Keratinocyte (primary cell): ENCODE data around the gene ALK. TPM values are rescaled to one million over a fixed set of nuclear protein-coding genes. Genes with fewer than 3 reads are reported as not detected.

ENCODE experiments used
- DNase-seq: peaks from one replicate; pipeline ENCODE4 v3.0.0-alpha.2; 2011; ENCODE audit warnings: low read depth, missing footprints, low spot score
- FAIRE-seq: peaks from 2 replicates; lab custom pipeline; 2011; peaks lifted over from hg19 to GRCh38; lab: Jason Lieb, UNC
- H2AFZ ChIP-seq: 2 replicates; pipeline ENCODE4 v1.6.0; 2012; ENCODE audit warnings: low read length, control low read depth, inconsistent platforms; ENCODE audit not compliant: control insufficient read depth
- H3K27ac ChIP-seq: 2 replicates; pipeline ENCODE4 v1.5.1; 2011; ENCODE audit warnings: low read length; ENCODE audit not compliant: control insufficient read depth, insufficient read depth
- H3K27me3 ChIP-seq: 3 replicates; pipeline ENCODE4 v1.6.0; 2011; ENCODE audit warnings: low read length; ENCODE audit not compliant: control insufficient read depth, insufficient read depth; ENCODE audit errors: extremely low read depth
- H3K36me3 ChIP-seq, 2 experiments: 2 replicates in 1 of 2; 3 replicates in 1 of 2; pipeline ENCODE4 v1.5.1; 2011; ENCODE audit warnings: low read length in 2 of 2, mild to moderate bottlenecking in 1 of 2; ENCODE audit not compliant: control insufficient read depth in 2 of 2, insufficient read depth in 2 of 2; ENCODE audit errors: extremely low read depth in 1 of 2
- H3K4me1 ChIP-seq: 3 replicates; pipeline ENCODE4 v1.5.1; 2011; ENCODE audit warnings: low read length; ENCODE audit not compliant: control insufficient read depth, insufficient read depth; ENCODE audit errors: extremely low read depth
- H3K4me2 ChIP-seq: 3 replicates; pipeline ENCODE4 v1.6.0; 2011; ENCODE audit warnings: low read depth, low read length; ENCODE audit not compliant: control insufficient read depth, insufficient read depth; ENCODE audit errors: extremely low read depth
- H3K4me3 ChIP-seq, 3 experiments: fragments of 200-600 bp in 1 of 3; sonication (generic) in 1 of 3; 2 replicates in 2 of 3; 3 replicates in 1 of 3; pipeline ENCODE4 v1.5.1; 2011 to 2016; ENCODE audit warnings: low read length in 3 of 3, mild to moderate bottlenecking in 3 of 3, control low read depth in 2 of 3, inconsistent platforms in 1 of 3, low read depth in 1 of 3, mixed read lengths in 1 of 3, mixed run types in 1 of 3, moderate library complexity in 1 of 3; ENCODE audit not compliant: control insufficient read depth in 2 of 3, insufficient read depth in 2 of 3; ENCODE audit errors: extremely low read depth in 1 of 3
- H3K79me2 ChIP-seq: 2 replicates; pipeline ENCODE4 v1.6.0; 2012; ENCODE audit warnings: low read length; ENCODE audit not compliant: control insufficient read depth, insufficient read depth
- H3K9ac ChIP-seq: 3 replicates; pipeline ENCODE4 v1.6.0; 2011; ENCODE audit warnings: low read length; ENCODE audit not compliant: control insufficient read depth, insufficient read depth; ENCODE audit errors: extremely low read depth
- H3K9me1 ChIP-seq: 3 replicates; pipeline ENCODE4 v1.6.0; 2011; ENCODE audit warnings: low read length; ENCODE audit not compliant: control insufficient read depth, insufficient read depth; ENCODE audit errors: extremely low read depth
- H3K9me3 ChIP-seq: 2 replicates; pipeline ENCODE4 v1.5.1; 2012; ENCODE audit warnings: low read depth, low read length; ENCODE audit not compliant: control insufficient read depth
- H4K20me1 ChIP-seq: 3 replicates; pipeline ENCODE4 v1.6.0; 2011; ENCODE audit warnings: low read length; ENCODE audit not compliant: control insufficient read depth, insufficient read depth; ENCODE audit errors: extremely low read depth
- EZH2 ChIP-seq: IDR thresholded peaks from one replicate; pipeline ENCODE4 v1.6.1; 2012; ENCODE audit warnings: inconsistent platforms, mild to moderate bottlenecking, low read length, moderate library complexity
- dilution Hi-C: fragments of 300-500 bp; cut with MboI; formaldehyde crosslinking; loops from one replicate; pipeline ENCODE4 v1.7.0; 2020; ENCODE audit warnings: low sequenced_read_pairs; ENCODE audit not compliant: extremely low pct_ligation_motif_present
- polyA plus RNA-seq, 5 experiments: library from polyadenylated mRNA; depleted of rRNA in 3 of 5; stranded (reverse) in 3 of 5; stranded (forward) in 1 of 5; unstranded in 1 of 5; fragments of >200 nt; gene quantifications; 1 replicate in 1 of 5; 2 replicates in 3 of 5; 3 replicates in 1 of 5; pipeline versions ENCODE4 v1.2.1 to v1.2.3, GENCODE V29; 2011 to 2012; ENCODE audit warnings: missing spikeins in 2 of 5, low read depth in 1 of 5, low replicate concordance in 1 of 5
- TF ChIP-seq, protein P1 (sequence below), 3 experiments: IDR thresholded peaks in 1 of 3; conservative IDR thresholded peaks in 1 of 3; optimal IDR thresholded peaks in 1 of 3; 2 replicates in 2 of 3; 3 replicates in 1 of 3; pipeline versions ENCODE3 to v1.5.1; 2011; ENCODE audit warnings: low read length in 3 of 3, mild to moderate bottlenecking in 3 of 3, moderate library complexity in 2 of 3, control low read depth in 1 of 3, inconsistent platforms in 1 of 3; ENCODE audit not compliant: insufficient read depth in 2 of 3; ENCODE audit errors: extremely low read depth in 1 of 3

Gene ALK
- polyA plus RNA-seq, 1 donor (not counting 4 experiments of a cell fraction or from before 2014, with no cell fraction given), result not detected

DNA sequence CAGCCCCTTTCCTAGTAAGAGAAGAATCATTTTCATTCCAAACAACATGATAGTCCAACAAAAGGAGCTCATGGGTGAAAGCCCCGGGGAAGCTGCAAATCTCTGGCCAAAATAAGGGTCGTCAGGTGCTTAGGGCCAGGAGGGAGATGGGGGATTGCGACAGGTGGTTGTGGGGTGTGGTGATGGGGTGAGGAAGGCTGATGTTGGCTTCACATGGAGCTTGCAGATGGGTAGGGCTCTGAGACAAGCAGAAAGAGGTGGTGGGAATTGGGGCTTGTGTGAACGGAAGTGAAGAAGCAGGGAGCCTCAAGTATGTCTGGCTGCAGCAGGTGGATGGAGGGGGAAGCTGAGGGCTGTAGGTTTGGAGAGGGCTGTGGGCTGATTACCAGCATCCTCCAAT, 680.0 kb downstream of the ALK start:
- Histone ChIP-seq H2AFZ (no peak overlapping the region), H3K9ac (no peak overlapping the region), H3K36me3 (no peaks in the 10 kb centered on the region), H3K4me2 (no peak overlapping the region), H3K4me1 (no peaks in the 10 kb centered on the region), H3K4me3 (no peak overlapping the region), H3K79me2 (no peaks in the 10 kb centered on the region), H3K27ac (no peak overlapping the region), H4K20me1 (no peaks in the 10 kb centered on the region), H3K27me3 (peaks cover 5% of the 10 kb centered on the region), H3K9me3 (no peaks in the 10 kb centered on the region), H3K9me1 (peaks cover 2% of the 10 kb centered on the region)
- DNase-seq (no peak), FAIRE-seq (no peak)
- TF ChIP-seq, protein P1, sequence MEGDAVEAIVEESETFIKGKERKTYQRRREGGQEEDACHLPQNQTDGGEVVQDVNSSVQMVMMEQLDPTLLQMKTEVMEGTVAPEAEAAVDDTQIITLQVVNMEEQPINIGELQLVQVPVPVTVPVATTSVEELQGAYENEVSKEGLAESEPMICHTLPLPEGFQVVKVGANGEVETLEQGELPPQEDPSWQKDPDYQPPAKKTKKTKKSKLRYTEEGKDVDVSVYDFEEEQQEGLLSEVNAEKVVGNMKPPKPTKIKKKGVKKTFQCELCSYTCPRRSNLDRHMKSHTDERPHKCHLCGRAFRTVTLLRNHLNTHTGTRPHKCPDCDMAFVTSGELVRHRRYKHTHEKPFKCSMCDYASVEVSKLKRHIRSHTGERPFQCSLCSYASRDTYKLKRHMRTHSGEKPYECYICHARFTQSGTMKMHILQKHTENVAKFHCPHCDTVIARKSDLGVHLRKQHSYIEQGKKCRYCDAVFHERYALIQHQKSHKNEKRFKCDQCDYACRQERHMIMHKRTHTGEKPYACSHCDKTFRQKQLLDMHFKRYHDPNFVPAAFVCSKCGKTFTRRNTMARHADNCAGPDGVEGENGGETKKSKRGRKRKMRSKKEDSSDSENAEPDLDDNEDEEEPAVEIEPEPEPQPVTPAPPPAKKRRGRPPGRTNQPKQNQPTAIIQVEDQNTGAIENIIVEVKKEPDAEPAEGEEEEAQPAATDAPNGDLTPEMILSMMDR (optimal IDR thresholded peaks at IDR 0.05 in 1 of 3, IDR thresholded peaks at IDR 0.05 in 1 of 3, conservative IDR thresholded peaks at IDR 0.05 in 1 of 3; ENCODE audit: extremely low read depth in 1 of 3, insufficient read depth in 2 of 3, low read length in 3 of 3), result no peak
- no peak for TF ChIP-seq EZH2
- dilution Hi-C loops, result no loop called here

GRCh38 chr2:29240601-29241000, 680.8 kb downstream of the ALK start:
- Histone ChIP-seq H3K36me3 (no peaks in the 10 kb centered on the region), H3K4me1 (no peaks in the 10 kb centered on the region), H3K9me1 (peaks cover under 1% of the 10 kb centered on the region), H3K4me2 (no peak overlapping the region), H3K79me2 (no peaks in the 10 kb centered on the region), H3K9me3 (no peaks in the 10 kb centered on the region), H4K20me1 (no peaks in the 10 kb centered on the region), H3K27me3 (peaks cover 7% of the 10 kb centered on the region), H2AFZ (no peak overlapping the region), H3K4me3 (no peak overlapping the region), H3K9ac (no peak overlapping the region), H3K27ac (no peak overlapping the region)
- TF ChIP-seq, protein P1 (optimal IDR thresholded peaks at IDR 0.05 in 1 of 3, IDR thresholded peaks at IDR 0.05 in 1 of 3, conservative IDR thresholded peaks at IDR 0.05 in 1 of 3; ENCODE audit: extremely low read depth in 1 of 3, insufficient read depth in 2 of 3, low read length in 3 of 3), result no peak
- no peak for TF ChIP-seq EZH2
- dilution Hi-C loops, result no loop called here
- no peak for FAIRE-seq
- DNase-seq, result no peak
